Mesothelial cell of epicardium (in vitro differentiated cells): Measurements from ENCODE around the gene ZNF878. TPM values are rescaled to one million over a fixed set of nuclear protein-coding genes. Genes with fewer than 3 reads are reported as not detected.

Experiments
- DNase-seq, 2 experiments: peaks; one replicate each; pipeline ENCODE4 v3.0.0; 2021; ENCODE audit warnings: low spot score in 2 of 2; ENCODE audit not compliant: unreplicated experiment in 2 of 2
- H3K27ac Mint-ChIP-seq: 2 replicates; pipeline ENCODE4 v1.8.0; 2021; ENCODE audit warnings: mixed read lengths
- H3K27me3 Mint-ChIP-seq: 2 replicates; pipeline ENCODE4 v1.8.0; 2021; ENCODE audit warnings: low read depth, mixed read lengths
- H3K36me3 Mint-ChIP-seq: 2 replicates; pipeline ENCODE4 v1.8.0; 2021; ENCODE audit warnings: mixed read lengths
- H3K4me1 Mint-ChIP-seq: 2 replicates; pipeline ENCODE4 v1.8.0; 2021; ENCODE audit warnings: mixed read lengths
- H3K4me3 Mint-ChIP-seq: 2 replicates; pipeline ENCODE4 v1.8.0; 2021; ENCODE audit warnings: mild to moderate bottlenecking, moderate library complexity, mixed read lengths
- H3K9me3 Mint-ChIP-seq: 2 replicates; pipeline ENCODE4 v1.8.0; 2021; ENCODE audit warnings: mixed read lengths
- CTCF ChIP-seq: fragments of 200-600 bp; sonication (generic); IDR thresholded peaks from one replicate; pipeline ENCODE4 v1.5.0; 2021; ENCODE audit warnings: antibody characterized with exemption; ENCODE audit not compliant: unreplicated experiment
- total RNA-seq: library from RNA; stranded (reverse); gene quantifications from 3 replicates; pipeline ENCODE4 v1.2.1, GENCODE V29; 2021

Gene ZNF878
- total RNA-seq, 1 donor from 2014 or later = 0.40 TPM

- Mint-ChIP-seq H3K9me3 (peaks cover 45% of the 10 kb centered on the region), H3K27me3 (no peaks in the 10 kb centered on the region), H3K36me3 (peaks cover 36% of the 10 kb centered on the region), H3K27ac (no peak overlapping the region), H3K4me1 (no peaks in the 10 kb centered on the region), H3K4me3 (no peak overlapping the region)
- no peak for DNase-seq
- TF ChIP-seq CTCF = no peak
Measured at GRCh38 chr19:12043752-12044422, 8.9 kb downstream of the ZNF878 start.

- Mint-ChIP-seq H3K9me3 (peaks cover 44% of the 10 kb centered on the region), H3K4me3 (no peak overlapping the region), H3K27ac (no peak overlapping the region), H3K36me3 (peaks cover 36% of the 10 kb centered on the region), H3K4me1 (no peaks in the 10 kb centered on the region), H3K27me3 (no peaks in the 10 kb centered on the region)
- no peak for TF ChIP-seq CTCF
- no peak for DNase-seq
Measured at GRCh38 chr19:12042893-12043292, 9.9 kb downstream of the ZNF878 start.

GRCh38 chr19:12035220-12036172, 17.3 kb downstream of the ZNF878 start, which contains the start of gene ZNF433:
TSS of gene ZNF433 (minus strand) at chr19:12035679. CDS start at chr19:12035539, 140 bp downstream.
- peaks cover 22% of the 10 kb centered on the region for H3K36me3 Mint-ChIP-seq
- peak within 1 kb of the TSS; percentile 95 for H3K4me3 Mint-ChIP-seq
- H3K27me3 Mint-ChIP-seq = no peaks in the 10 kb centered on the region
- TF ChIP-seq CTCF = no peak
- peaks cover 6% of the 10 kb centered on the region for H3K9me3 Mint-ChIP-seq
- peak within 1 kb of the TSS; percentile 98 for H3K27ac Mint-ChIP-seq
- DNase-seq = peak; percentile 90 to 96
- peaks cover 16% of the 10 kb centered on the region for H3K4me1 Mint-ChIP-seq

- no peak for DNase-seq
- Mint-ChIP-seq H3K27ac (peak overlapping the region; percentile 88), H3K4me3 (peak overlapping the region; percentile 95), H3K9me3 (peaks cover 8% of the 10 kb centered on the region), H3K27me3 (no peaks in the 10 kb centered on the region), H3K4me1 (peaks cover 16% of the 10 kb centered on the region), H3K36me3 (peaks cover 27% of the 10 kb centered on the region)
- TF ChIP-seq CTCF = no peak
Measured at GRCh38 chr19:12034620-12035019, 18.1 kb downstream of the ZNF878 start.

GRCh38 chr19:12034198-12034597, 18.6 kb downstream of the ZNF878 start:
- peaks cover 8% of the 10 kb centered on the region for H3K9me3 Mint-ChIP-seq
- peaks cover 16% of the 10 kb centered on the region for H3K4me1 Mint-ChIP-seq
- no peak for TF ChIP-seq CTCF
- H3K36me3 Mint-ChIP-seq = peaks cover 29% of the 10 kb centered on the region
- H3K27me3 Mint-ChIP-seq = no peaks in the 10 kb centered on the region
- DNase-seq = no peak
- H3K27ac Mint-ChIP-seq = peak overlapping the region; percentile 88
- H3K4me3 Mint-ChIP-seq = peak overlapping the region; percentile 95
